Astrocyte of the spinal cord (primary cell): ENCODE measurements around the gene PTPRG.
"Not testable (repeated sequence)": the region's sequence is repeated elsewhere in the genome, so short reads cannot be mapped to it uniquely, and the experiment has no call there.

Source experiments
- DNase-seq: peaks from one replicate; pipeline ENCODE4 v3.0.0; 2011; ENCODE audit warnings: low read depth, low spot score
- H3K4me3 ChIP-seq: 2 replicates; pipeline ENCODE4 v1.5.1; 2011; ENCODE audit warnings: low read depth, mild to moderate bottlenecking, low read length, moderate library complexity
- CTCF ChIP-seq: IDR thresholded peaks from 2 replicates; pipeline ENCODE4 v1.5.1; 2012; ENCODE audit warnings: low read depth, mild to moderate bottlenecking, low read length, inconsistent platforms
- in situ Hi-C: cut with HindIII; loops from 2 replicates; pipeline ENCODE4 v1.10.0; 2017; ENCODE audit warnings: low sequenced_read_pairs

Gene PTPRG

GRCh38 chr3:62032738-62033137 is 471.4 kb downstream of the PTPRG start:
- TF ChIP-seq CTCF: no peak
- in situ Hi-C loops: no loop called here
- DNase-seq: no peak
- H3K4me3 ChIP-seq: no peak overlapping the region

- in situ Hi-C loops: no loop called here
- TF ChIP-seq CTCF: no peak
- DNase-seq: no peak
- no peak overlapping the region for H3K4me3 ChIP-seq
These were observed 474.2 kb downstream of the PTPRG start for GRCh38 chr3:62035402-62036057.

GRCh38 chr3:62036726-62037125 is 475.4 kb downstream of the PTPRG start:
- no peak for DNase-seq
- no peak overlapping the region for H3K4me3 ChIP-seq
- no peak for TF ChIP-seq CTCF
- in situ Hi-C loops: no loop called here

GRCh38 chr3:62038798-62039197 is 477.4 kb downstream of the PTPRG start:
- H3K4me3 ChIP-seq, DNase-seq, in situ Hi-C loops: not testable (repeated sequence)

GRCh38 chr3:62039586-62039985 is 478.2 kb downstream of the PTPRG start:
- DNase-seq: no peak
- no peak overlapping the region for H3K4me3 ChIP-seq
- no peak for TF ChIP-seq CTCF
- in situ Hi-C loops: no loop called here

- no peak for TF ChIP-seq CTCF
- H3K4me3 ChIP-seq: no peak overlapping the region
- DNase-seq: no peak
- in situ Hi-C loops: no loop called here
These were observed 480.3 kb downstream of the PTPRG start for GRCh38 chr3:62041681-62042080.

- no peak for DNase-seq
- H3K4me3 ChIP-seq: no peak overlapping the region
- no peak for TF ChIP-seq CTCF
- in situ Hi-C loops: no loop called here
These were observed 483.6 kb downstream of the PTPRG start for GRCh38 chr3:62044874-62045411.
